Testis (tissue), 2 donors: ENCODE measurements around the gene NDOR1.

Experiments
- CTCF ChIP-seq, 3 experiments: fragments of 450-650 bp in 2 of 3; fragments of 200-600 bp in 1 of 3; sonication (generic) in 1 of 3; IDR thresholded peaks; one replicate each; pipeline ENCODE4 v1.5.1; 2016 to 2019; ENCODE audit warnings: antibody characterized with exemption in 3 of 3, mild to moderate bottlenecking in 2 of 3, moderate library complexity in 1 of 3
- POLR2A ChIP-seq: fragments of 450-650 bp; IDR thresholded peaks from one replicate; pipeline ENCODE4 v1.6.1; 2017; ENCODE audit warnings: antibody characterized with exemption, mild to moderate bottlenecking, moderate library complexity

DNA sequence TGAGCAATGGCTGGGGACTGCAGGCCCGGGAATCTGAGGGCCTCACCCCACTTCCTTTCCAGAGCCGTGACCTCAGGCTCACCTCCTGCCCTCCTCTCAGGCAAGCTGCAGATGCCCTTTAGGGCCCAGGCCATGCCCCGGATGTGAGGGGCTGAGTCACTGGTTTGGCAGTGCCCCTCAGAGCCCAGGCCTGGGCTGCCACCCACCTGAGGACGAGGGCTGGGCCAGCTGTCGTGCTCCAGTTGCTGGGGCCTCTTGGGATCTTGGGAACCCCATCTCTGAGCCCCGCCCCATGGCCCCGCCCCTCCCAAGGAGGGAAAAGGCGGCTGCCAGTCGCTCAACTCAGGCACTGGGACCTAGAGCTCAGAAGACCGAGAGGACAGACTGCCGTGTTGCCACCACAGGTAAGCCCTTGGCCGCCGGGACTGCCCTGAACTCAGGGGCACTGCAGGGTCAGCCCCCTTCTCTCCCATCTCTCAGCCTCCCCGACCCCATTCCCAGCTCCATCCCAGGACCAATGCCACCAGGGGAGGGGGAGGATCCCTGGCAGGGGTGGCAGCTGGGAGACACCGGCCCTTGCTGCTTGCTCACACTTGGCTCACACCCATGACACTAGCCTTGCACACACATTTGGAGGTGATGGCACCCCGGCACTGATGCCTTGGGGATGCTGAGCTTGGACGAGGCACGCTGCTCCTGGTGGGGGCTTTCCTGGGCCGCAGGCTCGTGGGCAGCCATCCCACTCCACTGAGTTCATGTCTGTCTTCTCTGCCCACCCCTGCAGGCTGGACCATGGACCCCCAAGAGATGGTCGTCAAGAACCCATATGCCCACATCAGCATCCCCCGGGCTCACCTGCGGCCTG is 19.6 kb downstream of the NDOR1 start, which contains the start of gene CYSRT1:
- no peak for TF ChIP-seq CTCF (IDR thresholded peaks at IDR 0.05)
- TF ChIP-seq POLR2A, result no peak
